IPS-NIHi7 (cell line): ENCODE measurements around the gene NKX1-2.

Experiments used
- DNase-seq: peaks from one replicate; pipeline ENCODE4 v3.0.0; 2012; ENCODE audit warnings: mixed read lengths; ENCODE audit errors: extremely low spot score

The NKX1-2 gene

GRCh38 chr10:124450012-124450782, at the start of gene NKX1-2:
TSS of gene NKX1-2 (minus strand) at chr10:124450035. CDS start at chr10:124449943, 92 bp downstream.
- DNase-seq = peak; percentile 84

DNA sequence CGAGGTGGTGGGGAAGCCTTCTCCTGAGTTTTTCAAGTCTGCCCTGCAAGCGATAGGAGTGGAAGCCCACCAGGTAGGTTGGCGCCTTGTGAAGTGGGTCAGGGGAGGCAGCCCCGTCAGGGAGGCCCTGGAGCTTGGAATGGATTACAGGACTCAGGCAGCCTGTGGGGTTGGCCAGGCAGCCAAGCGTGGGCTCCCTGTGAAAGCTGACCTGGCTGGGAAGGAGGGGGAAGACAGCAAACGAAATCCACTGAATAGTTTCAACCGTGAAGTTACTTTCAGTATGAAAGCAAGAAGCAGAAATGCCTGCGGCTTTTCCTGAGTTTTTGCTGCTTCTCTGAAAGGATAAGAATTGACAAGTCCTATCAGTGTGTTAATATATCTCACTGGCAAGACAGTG, 48.2 kb upstream of the NKX1-2 start:
- DNase-seq = no peak

- DNase-seq = no peak
These were observed 47.5 kb upstream of the NKX1-2 start for GRCh38 chr10:124497196-124497881.

DNA sequence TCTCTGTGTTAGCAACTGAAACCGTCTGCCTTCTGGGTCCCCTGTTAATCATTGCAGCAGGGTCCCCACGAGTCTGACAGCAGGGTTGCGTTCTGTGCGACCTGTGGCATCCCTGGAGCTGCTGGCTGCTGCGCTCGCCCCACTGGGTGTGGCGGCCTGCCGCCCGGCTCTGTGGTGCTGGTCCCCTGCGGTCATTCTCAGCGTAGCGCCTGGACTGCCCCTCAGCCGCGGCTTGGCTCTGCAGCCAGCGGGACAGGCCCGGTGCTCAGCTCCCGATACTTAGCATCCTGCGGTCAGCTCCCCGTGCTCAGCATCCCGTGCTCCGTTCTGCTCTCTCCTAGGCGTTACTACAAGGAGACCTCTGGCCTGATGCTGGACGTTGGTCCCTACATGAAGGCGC, 46.8 kb upstream of the NKX1-2 start:
- DNase-seq = no peak

- DNase-seq = no peak
These were observed 46.3 kb upstream of the NKX1-2 start for GRCh38 chr10:124496150-124496549.

GRCh38 chr10:124495725-124496124, 45.9 kb upstream of the NKX1-2 start:
- DNase-seq = no peak

- DNase-seq = no peak
These were observed 45.3 kb upstream of the NKX1-2 start for GRCh38 chr10:124495162-124495561.

DNA sequence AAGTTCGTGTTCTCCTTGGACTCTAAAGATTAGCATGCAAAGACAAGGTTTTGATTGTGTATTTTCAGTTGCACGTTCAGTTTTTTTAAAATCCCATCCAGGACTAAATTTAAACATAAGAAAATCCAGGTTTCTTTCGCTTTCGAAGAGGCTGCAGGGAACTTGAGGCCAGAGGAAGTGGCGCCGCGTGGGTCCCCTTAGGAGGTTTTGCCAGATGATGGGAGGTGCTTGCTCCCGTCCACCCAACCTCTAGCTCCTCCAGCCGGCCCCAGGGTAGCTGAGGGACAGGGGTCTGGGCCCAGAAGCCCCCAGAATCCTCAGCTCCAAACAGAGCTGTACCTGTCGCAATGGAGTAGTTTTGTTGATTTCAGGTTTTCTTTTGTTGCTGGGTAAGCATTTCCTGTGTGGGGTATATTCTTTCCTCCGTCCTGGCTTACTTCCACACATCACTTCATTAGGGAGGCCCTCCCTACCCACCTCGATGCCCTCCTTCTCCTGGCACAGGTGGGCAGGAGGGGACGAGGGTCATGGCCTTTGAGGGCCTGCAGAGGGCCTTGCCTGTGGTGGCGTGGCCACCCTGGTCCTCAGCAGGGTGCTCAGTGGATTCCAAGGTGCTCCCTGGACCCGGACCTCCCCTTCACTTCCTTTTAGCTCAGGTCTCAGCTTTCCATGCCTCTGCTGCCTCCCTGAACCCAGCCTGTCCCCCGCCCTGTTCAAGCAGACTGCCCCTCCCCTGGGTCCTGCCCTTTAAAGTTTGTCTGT, 44.4 kb upstream of the NKX1-2 start:
- no peak for DNase-seq

DNA sequence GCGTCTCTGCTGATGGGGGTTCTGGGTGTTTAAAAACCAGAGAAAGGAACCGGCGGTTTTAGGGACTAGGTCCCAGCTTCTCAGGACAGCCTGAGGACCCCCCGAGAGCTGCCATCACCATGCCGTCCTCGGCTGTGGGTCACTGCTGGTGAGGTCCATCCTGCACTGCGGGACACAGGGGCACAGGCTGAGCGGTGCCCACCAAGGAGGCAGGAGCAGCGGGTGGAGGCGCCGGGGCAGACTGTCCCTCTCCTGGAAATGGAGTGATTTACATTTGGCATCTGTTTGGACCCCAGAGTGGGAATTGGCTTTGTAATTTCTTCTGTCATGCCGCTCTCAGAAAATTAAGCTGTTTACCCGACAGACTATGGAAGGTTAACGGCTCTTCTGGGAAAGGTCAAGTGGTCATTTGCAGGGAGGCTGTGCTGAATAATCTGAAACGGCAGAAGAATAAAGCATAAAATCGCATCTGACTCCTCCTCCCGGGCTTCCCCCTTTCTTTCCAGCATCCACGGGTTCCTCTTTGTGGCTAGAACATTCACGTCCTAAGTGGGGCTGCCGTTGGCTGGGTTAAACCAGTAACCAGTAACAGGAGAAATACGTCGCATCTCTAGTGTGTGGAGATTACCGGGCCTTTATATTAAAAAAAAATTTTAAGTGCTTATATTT, 43.5 kb upstream of the NKX1-2 start:
- no peak for DNase-seq

GRCh38 chr10:124492266-124492665, 42.4 kb upstream of the NKX1-2 start:
- no peak for DNase-seq

DNA sequence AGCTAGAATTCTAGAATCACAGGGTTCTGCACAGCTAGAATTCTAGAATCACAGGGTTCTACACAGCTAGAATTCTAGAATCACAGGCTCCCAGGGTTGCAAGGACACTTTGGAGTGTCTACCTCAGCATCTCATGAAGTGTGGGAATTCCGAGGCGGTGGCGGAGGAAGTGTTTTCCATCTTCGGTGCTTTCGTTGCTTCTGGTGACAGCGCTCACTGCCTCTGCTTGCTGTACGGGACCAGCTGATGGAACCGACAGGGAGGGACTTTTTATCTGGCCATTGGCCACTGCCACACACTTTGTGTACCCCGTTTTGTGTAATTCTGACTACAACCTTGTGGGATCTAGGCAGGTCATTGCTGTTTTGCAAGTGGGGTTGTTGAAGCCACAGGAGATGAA, 41.3 kb upstream of the NKX1-2 start:
- DNase-seq = no peak

- no peak for DNase-seq
These were observed 36.8 kb upstream of the NKX1-2 start for GRCh38 chr10:124486635-124487034.

DNA sequence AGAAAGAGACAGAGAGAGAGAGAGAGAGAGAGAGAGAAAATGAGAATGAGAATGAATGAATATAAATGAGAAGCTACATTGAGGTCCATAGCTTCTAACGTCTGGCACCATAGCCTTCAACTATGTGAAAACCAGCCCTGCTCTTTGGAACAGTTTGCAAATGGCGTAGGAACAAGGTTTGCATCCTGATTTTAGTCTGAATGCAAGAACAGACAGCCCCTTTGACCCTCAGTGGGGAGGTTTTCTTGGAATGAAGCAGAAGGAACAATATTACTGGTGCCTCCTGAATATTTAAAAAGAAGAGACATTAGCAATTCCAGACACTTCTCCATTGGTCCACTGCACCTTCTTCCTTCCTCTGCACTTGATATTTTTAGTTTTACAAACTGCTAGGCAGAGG, 34.8 kb upstream of the NKX1-2 start:
- DNase-seq = no peak

GRCh38 chr10:124484031-124484430, 34.2 kb upstream of the NKX1-2 start:
- DNase-seq = no peak

GRCh38 chr10:124482876-124483275, 33.0 kb upstream of the NKX1-2 start:
- DNase-seq = no peak

DNA sequence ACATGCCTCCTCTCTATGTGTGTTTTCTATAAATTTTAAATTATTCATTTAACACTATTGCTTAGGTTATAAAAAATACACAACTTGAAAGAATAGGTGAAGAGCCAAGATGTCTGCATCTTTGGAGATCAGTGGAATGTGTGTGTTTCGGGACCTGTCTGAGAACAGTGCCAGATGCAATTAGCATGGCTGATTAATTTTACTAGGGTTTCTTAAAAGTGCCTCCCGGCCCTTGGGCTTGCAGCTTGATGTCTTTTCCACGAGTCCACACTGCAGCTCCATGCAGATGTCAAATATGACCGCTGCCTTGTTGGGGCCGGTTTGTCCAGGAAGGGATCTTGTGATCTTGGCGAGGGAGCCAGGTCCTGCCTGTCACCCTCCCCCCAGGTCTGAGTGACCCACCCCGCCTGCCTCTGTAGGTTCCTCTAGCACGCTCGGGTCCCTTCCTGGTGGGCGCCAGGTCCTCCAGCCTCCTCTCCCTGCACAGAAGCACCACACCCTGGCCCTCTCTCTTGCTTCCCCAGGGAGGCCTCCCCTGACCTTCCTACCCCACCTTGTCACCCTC, 32.5 kb upstream of the NKX1-2 start:
- DNase-seq = no peak

DNA sequence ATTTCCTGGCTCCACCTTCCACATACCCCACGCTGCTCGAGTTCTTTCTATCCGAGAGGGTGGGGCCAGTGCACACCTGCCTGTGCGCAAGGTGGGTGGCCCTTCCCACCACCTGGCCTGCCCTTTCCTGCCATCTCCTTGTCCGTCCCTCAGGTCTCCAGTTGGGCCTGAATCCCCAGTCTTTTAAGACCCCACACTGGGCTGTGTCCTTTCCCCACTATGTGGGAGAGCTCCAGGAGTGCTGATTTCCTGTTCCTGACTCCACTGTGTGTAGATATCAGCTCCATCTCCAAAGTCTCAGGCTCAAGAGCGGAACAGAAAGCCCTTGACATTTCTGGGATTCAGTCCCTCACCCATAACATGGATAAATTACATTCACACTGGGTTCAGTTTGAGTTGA, 31.9 kb upstream of the NKX1-2 start:
- DNase-seq = no peak

- no peak for DNase-seq
These were observed 31.0 kb upstream of the NKX1-2 start for GRCh38 chr10:124480860-124481259.

DNA sequence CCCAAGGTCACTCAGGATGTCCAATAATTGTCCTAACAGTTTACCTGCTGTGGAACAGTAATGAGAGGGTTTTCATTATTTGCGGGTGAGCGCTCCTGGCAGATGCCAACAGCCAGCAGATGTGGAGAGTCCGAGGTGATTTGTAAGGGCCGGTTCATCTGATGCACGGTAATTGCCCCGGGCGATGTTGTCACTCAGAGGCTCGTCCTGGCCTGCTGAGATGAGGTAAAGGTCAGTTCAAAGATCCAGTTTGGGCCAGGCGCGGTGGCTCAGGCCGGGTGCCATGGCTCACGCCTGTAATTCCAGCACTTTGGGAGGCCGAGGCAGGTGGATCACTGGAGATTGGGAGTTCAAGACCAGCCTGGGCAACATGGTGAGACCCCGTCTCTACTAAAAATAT, 28.7 kb upstream of the NKX1-2 start:
- no peak for DNase-seq

- peak; percentile 49 for DNase-seq
These were observed 28.0 kb upstream of the NKX1-2 start for GRCh38 chr10:124477614-124478363.
